Epithelial cell of esophagus (primary cell): ENCODE data around the gene TRIM5.
"Not testable (repeated sequence)": the region's sequence is repeated elsewhere in the genome, so short reads cannot be mapped to it uniquely, and the experiment has no call there.

Experiments used
- DNase-seq: peaks from one replicate; pipeline ENCODE4 v3.0.0; 2010; ENCODE audit warnings: low read depth
- H3K4me3 ChIP-seq: 2 replicates; pipeline ENCODE4 v1.5.1; 2011; ENCODE audit warnings: mild to moderate bottlenecking, low read length, control low read depth
- TF ChIP-seq, protein P1 (sequence below): IDR thresholded peaks from 2 replicates; pipeline ENCODE4 v1.5.1; 2011; ENCODE audit warnings: low read depth, mild to moderate bottlenecking, low read length, control low read depth, inconsistent platforms; ENCODE audit not compliant: insufficient read depth; ENCODE audit errors: missing control alignments

The TRIM5 gene, protein sequence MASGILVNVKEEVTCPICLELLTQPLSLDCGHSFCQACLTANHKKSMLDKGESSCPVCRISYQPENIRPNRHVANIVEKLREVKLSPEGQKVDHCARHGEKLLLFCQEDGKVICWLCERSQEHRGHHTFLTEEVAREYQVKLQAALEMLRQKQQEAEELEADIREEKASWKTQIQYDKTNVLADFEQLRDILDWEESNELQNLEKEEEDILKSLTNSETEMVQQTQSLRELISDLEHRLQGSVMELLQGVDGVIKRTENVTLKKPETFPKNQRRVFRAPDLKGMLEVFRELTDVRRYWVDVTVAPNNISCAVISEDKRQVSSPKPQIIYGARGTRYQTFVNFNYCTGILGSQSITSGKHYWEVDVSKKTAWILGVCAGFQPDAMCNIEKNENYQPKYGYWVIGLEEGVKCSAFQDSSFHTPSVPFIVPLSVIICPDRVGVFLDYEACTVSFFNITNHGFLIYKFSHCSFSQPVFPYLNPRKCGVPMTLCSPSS

DNA sequence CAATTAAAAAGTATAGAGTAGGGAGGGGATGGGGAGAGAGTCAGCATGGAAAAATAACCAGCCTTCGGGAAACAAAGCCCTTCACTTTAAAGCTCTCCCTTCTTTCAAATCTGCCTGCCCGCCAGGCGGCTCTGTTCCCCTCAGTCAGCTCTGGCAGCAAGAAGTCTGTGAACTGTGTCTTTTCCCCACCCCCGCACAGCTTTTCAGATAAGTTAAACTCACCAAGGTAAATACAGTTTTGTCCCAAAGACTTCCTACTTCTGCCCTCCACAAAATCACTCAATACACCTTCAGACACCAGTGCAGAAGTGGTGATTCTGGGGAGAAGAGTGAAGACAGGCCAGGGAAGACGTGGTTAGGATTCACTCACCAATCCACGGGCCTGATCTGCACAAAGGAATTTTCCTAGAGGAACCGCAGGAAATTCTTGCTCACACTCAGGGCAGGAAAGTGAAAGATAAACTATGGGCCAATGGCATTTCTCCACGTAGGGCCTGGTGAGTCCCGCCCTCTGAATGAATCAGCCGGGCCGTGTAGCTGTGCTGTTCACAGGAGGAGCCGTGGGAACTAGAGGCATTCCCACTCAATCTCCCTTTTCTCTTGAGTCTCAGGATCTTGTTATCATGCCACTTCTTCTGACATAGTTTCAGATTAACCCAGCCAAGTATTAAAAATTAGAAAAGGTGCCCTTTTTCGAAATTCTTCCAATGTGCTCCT, at the start of gene TRIM5:
Gene TRIM5 (minus strand): TSS at position 429 of the 717 bp plus-strand sequence. CDS start 4,897 bp downstream, outside the sequence.
- DNase-seq = peak; percentile 98
- H3K4me3 ChIP-seq = peak within 1 kb of the TSS; percentile 60
- TF ChIP-seq, protein P1, sequence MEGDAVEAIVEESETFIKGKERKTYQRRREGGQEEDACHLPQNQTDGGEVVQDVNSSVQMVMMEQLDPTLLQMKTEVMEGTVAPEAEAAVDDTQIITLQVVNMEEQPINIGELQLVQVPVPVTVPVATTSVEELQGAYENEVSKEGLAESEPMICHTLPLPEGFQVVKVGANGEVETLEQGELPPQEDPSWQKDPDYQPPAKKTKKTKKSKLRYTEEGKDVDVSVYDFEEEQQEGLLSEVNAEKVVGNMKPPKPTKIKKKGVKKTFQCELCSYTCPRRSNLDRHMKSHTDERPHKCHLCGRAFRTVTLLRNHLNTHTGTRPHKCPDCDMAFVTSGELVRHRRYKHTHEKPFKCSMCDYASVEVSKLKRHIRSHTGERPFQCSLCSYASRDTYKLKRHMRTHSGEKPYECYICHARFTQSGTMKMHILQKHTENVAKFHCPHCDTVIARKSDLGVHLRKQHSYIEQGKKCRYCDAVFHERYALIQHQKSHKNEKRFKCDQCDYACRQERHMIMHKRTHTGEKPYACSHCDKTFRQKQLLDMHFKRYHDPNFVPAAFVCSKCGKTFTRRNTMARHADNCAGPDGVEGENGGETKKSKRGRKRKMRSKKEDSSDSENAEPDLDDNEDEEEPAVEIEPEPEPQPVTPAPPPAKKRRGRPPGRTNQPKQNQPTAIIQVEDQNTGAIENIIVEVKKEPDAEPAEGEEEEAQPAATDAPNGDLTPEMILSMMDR = peak; percentile 72

DNA sequence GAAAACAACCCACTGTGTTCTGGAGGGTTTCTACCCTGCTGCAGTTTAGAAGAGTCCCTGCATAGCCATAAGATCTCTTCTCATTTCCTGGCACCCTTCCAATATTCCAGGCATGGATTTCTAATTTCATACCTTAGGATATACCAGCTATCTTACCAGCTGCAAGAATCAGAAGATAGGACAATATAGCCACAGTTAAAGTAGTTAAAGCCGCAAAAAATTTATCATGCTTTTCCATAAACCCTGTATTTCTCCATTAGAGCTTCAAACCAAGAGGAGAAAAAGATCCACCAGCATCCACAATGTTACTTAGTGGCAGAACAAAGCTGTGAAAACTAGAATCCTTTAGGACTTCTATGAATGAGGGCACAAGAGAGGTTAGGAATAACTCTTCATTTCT, 42.8 kb upstream of the TRIM5 start:
- H3K4me3 ChIP-seq = no peak overlapping the region
- TF ChIP-seq, protein P1 = no peak
- no peak for DNase-seq

DNA sequence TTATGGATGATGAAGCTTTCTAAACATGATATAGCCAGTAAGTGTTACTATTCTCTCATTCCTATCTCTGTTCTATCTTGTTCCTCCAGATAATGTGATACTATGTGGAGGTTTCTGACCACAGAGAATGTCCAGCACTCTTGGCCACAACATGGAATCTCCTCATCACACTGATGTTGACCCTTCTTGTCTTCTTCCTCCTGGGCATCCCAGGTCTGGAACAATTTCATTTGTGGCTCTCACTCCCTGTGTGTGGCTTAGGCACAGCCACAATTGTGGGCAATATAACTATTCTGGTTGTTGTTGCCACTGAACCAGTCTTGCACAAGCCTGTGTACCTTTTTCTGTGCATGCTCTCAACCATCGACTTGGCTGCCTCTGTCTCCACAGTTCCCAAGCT, 41.5 kb upstream of the TRIM5 start:
- no peak for DNase-seq
- TF ChIP-seq, protein P1 = no peak
- H3K4me3 ChIP-seq = no peak overlapping the region

DNA sequence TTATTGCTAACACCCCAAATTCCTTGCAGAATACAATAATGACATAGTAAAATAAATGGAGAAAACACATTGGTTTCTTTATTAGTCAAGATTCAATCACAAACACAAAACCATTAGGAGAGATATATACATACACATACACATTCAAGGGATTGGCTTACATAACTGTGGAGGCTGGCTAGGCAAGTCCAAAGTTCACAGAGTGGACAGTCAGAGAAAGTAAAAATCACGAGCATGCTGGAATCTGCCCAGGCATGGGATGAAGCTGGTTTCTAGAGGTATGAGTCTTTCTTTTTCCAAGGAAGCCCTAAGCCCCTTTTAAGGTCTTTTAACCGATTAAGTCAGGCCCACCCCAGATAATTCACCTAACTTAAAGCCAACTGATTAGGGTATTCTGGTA, 37.7 kb upstream of the TRIM5 start:
- no peak overlapping the region for H3K4me3 ChIP-seq
- DNase-seq = no peak
- TF ChIP-seq, protein P1 = no peak

DNA sequence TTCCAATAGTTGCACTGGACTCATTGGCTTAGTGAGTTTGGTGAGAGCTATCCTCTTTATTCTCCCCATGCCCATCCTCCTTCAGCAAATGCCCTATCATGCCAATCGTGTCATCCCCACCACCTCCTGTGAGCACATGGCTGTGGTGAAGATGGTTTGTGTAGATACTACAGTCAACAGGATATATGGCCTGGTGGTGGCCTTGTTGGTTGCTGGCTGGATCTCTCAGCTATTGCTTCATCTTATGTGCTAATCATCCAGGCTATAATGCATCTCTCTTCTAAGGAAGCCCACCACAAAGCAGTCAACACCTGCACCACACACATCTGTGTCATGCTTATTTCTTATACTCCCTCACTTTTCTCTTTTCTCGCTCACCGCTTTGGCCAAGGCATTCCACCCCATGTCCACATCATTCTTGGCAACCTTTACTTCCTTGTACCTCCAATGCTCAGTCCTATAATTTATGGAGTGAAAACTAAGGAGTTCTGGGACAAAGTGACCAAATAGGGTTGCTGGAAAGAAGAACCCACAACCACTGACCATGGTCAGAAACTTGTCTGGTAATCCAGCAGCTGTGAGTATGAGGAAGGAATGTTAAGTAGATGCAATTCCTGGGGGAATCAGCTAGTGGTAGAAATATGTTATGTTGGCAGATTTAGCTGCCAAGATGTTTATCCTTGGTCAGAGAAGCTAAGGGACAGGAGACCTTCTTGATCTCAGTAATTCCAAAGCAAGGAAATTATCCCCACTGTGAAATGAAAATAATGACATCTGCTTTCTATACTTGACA, 35.0 kb upstream of the TRIM5 start:
- no peak overlapping the region for H3K4me3 ChIP-seq
- TF ChIP-seq, protein P1 = no peak
- no peak for DNase-seq

DNA sequence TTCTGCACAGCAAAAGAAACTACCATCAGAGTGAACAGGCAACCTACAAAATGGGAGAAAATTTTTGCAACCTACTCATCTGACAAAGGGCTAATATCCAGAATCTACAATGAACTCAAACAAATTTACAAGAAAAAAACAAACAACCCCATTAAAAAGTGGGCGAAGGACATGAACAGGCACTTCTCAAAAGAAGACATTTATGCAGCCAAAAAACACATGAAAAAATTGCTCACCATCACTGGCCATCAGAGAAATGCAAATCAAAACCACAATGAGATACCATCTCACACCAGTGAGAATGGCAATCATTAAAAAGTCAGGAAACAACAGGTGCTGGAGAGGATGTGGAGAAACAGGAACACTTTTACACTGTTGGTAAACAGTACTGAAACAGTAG, 31.6 kb upstream of the TRIM5 start:
- DNase-seq, H3K4me3 ChIP-seq: not testable (repeated sequence)

DNA sequence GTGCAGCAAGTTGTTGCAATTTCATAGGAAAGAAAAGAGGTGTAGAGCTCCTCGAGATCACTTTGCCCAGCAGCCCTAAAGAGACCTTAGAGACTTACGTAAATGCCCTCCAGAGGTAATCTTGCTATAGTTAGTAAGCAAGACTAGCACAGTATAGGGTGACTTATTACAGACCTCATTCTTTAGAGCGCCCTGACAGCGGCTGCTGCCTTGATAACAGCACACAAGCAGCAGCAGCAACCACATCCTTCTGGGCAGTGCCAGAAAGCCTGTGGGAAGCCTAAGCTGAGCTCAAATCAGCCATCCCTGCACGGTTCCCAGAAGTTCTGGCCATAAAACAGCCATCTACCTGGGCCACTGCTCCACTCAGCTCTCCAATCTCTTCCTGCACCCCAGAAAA, 28.8 kb upstream of the TRIM5 start:
- H3K4me3 ChIP-seq = no peak overlapping the region
- TF ChIP-seq, protein P1 = no peak
- no peak for DNase-seq
